GM15510 (cell line): ENCODE measurements around the gene LYZL1.
"Not testable (repeated sequence)": the region's sequence is repeated elsewhere in the genome, so short reads cannot be mapped to it uniquely, and the experiment has no call there.

Experiments
- POLR2A ChIP-seq: IDR thresholded peaks from 3 replicates; pipeline ENCODE4 v1.6.1; 2011; ENCODE audit warnings: borderline replicate concordance; ENCODE audit not compliant: insufficient read length; ENCODE audit errors: extremely low read depth

LYZL1 gene

GRCh38 chr10:29288906-29289305 lies at the start of gene LYZL1:
Gene LYZL1 (plus strand): TSS chr10:29289070. CDS start chr10:29291868, 2,798 bp downstream.
- not testable (repeated sequence) for TF ChIP-seq POLR2A

- TF ChIP-seq POLR2A, result no peak
Observed at GRCh38 chr10:29239569-29240472, 49.0 kb upstream of the LYZL1 start.

DNA sequence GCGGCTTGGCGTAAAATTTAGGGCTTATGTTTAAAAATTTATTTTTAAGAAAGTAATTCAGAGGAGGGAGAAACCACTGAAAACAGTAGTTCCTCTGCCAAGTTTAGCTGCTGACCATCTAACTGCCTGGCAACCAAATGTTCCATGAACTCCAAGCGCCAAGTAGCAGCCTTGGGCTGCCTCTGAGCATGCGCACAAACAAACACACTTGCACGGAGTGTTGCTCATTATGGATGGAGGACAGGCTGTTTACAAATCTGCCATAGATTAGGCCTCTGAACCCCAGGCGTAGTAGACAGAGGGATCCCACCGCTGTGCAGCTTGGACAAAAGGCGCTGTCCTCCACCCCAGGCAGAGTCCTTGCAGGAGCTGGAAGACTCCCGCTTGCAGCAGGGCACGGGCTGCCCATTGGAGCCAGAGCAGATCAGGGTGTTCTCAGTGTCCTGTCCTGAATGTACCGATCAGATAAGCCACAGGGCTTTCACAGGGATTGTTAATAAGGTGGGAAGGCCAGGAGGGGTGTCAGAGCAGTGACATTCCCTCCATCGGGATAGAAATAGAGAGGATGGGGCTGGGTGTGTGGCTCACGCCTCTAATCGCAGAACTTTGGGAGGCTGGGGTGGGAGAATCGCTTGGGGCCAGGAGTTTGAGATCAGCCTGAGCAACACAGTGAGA lies 47.7 kb upstream of the LYZL1 start:
- no peak for TF ChIP-seq POLR2A

DNA sequence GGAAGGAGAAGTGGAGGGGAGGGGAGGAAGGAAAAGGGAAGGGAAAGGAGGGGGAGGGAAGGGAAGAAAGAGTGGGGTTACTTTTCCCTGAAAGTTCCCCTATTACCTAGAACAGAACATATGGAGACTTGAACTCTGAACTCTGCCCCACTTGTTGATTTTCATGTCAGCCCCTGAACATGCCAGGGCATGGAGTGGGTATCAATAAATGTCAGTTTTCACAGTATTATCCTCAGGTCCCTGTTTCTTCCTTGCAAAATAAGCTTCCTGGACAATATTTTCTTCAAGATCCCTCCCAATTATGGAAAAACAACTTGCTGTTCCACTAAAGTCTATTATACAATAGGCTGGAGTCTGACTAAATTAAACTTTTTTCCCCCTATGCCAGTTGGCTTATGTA lies 46.9 kb upstream of the LYZL1 start:
- TF ChIP-seq POLR2A, result no peak

GRCh38 chr10:29243066-29243465 lies 45.8 kb upstream of the LYZL1 start:
- no peak for TF ChIP-seq POLR2A

DNA sequence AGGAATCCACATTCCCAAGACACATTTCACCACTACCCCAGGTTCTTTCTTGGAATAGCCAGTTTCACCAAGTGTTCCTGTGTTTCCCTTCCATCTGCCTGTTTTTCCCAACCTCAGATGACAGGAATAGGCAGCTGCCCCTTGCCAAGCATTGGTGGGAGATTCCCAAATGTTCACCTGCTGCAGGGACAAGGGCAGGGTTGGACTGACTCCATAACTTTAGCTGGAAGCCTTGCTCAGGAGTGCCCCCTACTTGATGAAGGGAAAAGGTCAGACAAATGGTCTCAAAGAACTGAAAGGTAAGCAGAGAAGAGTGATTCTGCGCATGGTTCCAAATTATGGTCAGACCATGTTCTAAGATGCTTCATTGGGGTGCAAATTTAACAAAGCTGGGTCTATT lies 45.1 kb upstream of the LYZL1 start:
- TF ChIP-seq POLR2A, result no peak

GRCh38 chr10:29244978-29245377 lies 43.9 kb upstream of the LYZL1 start:
- TF ChIP-seq POLR2A, result no peak

GRCh38 chr10:29245476-29245875 lies 43.4 kb upstream of the LYZL1 start:
- TF ChIP-seq POLR2A, result no peak

GRCh38 chr10:29246449-29246848 lies 42.4 kb upstream of the LYZL1 start:
- TF ChIP-seq POLR2A, result no peak

DNA sequence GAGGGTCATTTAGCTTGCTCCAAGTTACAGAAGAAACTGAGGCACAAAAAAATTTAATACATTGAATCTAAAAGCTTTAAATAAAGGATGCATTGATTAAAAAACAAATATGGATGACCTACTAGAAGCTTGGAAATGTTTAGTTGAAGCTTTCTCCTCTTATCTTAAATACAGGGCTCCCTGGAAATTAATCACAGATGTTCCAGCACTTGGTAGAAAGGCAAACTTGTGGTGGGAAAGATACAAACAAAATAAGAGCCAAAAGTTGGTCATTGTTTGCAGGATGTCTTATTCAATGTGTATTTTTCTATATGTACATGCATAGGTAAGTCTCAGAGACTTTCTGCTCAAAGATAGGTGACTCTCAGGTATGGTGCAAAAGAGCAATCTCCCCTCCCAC lies 40.7 kb upstream of the LYZL1 start:
- no peak for TF ChIP-seq POLR2A

GRCh38 chr10:29249018-29249417 lies 39.9 kb upstream of the LYZL1 start:
- no peak for TF ChIP-seq POLR2A

- no peak for TF ChIP-seq POLR2A
Observed at GRCh38 chr10:29250066-29250465, 38.8 kb upstream of the LYZL1 start.

DNA sequence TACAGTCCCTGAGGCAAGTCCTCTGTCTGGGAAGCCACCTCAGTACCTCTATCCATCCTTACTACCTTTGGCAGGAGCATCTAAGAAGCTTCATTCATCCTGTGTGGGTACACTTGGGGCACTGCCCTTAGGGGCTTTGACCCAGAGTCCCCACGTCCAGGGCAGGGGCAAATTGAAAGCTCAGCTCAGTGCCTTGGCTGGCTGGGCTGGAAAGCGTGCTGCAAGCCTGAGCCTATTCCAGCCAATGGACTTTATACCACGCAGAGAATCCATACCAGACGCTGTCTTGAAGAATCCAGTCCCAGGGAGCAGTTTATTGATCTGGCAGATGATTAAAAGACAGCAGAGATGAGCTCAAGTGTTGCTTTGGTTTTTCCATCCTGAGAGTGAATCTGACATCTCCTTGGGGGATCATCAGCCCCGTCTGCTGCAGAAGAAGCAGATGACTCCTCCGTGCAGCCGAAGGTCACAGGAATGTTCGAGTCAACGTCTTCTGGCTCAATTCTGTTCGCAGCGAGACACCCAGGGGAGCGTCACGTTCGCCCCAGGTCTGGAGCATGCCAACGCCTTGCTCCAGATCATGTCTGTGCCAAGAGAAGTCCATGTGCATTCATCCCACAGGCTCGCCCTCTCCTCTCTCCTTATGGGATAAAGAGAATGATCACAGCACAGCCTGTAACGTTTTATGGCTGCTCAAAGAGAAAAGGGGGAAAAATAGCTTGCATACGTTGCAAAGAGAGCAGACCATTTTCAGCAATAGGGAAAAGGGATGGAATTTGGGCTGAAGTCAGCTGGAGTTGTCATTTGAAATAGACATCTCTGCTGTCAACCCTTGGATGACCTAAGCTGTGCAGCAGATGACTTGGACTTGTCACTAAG lies 35.8 kb upstream of the LYZL1 start:
- no peak for TF ChIP-seq POLR2A

GRCh38 chr10:29253690-29254029 lies 35.2 kb upstream of the LYZL1 start:
- TF ChIP-seq POLR2A, result no peak
